Lower leg skin (tissue), 3 donors: Measurements from ENCODE around the gene TWIST2.

ENCODE experiments used
- CTCF ChIP-seq, 3 donors: fragments of 450-650 bp; IDR thresholded peaks; one replicate each; pipeline ENCODE4 v1.5.1; 2016; ENCODE audit warnings: antibody characterized with exemption in 3 of 3, mild to moderate bottlenecking in 3 of 3, moderate library complexity in 2 of 3
- POLR2A ChIP-seq, 2 donors: fragments of 450-650 bp; IDR thresholded peaks; one replicate each; pipeline ENCODE4 v1.6.1; 2016 to 2017; ENCODE audit warnings: antibody characterized with exemption in 2 of 2, mild to moderate bottlenecking in 1 of 2, moderate library complexity in 1 of 2

DNA sequence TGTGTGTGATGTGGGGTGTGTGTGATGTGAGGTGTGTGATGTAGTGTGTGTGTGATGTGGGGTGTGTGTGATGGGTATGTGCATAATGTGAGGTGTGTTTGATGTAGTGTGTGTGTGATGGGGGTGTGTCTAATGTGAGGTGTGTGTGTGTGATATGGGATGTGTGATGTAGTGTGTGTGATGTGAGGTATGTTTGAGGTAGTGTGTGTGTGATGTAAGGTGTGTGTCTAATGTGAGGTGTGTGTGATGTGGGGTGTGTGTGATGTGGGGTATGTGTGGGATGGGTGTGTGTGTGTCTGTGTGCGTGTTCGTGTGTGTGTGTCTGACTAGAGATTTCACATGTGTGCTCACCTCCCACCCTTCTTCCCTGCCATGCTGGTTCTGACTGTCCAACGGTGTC, 56.3 kb downstream of the TWIST2 start:
- TF ChIP-seq CTCF (IDR thresholded peaks at IDR 0.05) (no peak), POLR2A (IDR thresholded peaks at IDR 0.05) (no peak)
